A549 (cell line): Measurements from ENCODE around the gene MON1A. TPM values are rescaled to one million over a fixed set of nuclear protein-coding genes. Genes with fewer than 3 reads are reported as not detected.

Experiments
- ATAC-seq, 2 experiments: fragments of 200-7000 bp in 1 of 2; fragments of >200 bp in 1 of 2; cut with Nextera tagmentation in 1 of 2; cut with Tn5 transposase in 1 of 2; 3 replicates each; pipeline versions ENCODE4 v1.8.0 to v1.9.1; 2018 to 2020; ENCODE audit warnings: mild to moderate bottlenecking in 1 of 2, moderate library complexity in 1 of 2
- CTCF ChIA-PET: fragments of 300-600 bp; sonication (Branson Sonifier 250); formaldehyde crosslinking; extraction: SDS; loops from one replicate; lab custom pipeline; 2021; ENCODE audit warnings: antibody characterized with exemption, inconsistent platforms; lab: Yijun Ruan, JAX
- POLR2A ChIA-PET: fragments of 350-600 bp; formaldehyde crosslinking; extraction: SDS; loops from one replicate; lab custom pipeline; 2021; ENCODE audit warnings: antibody characterized with exemption, inconsistent platforms; lab: Yijun Ruan, JAX
- DNase-seq, 2 experiments: peaks; one replicate each; pipeline versions ENCODE4 v3.0.0 to v3.0.0-alpha.2; 2011 to 2016; ENCODE audit warnings: low read depth in 1 of 2, low spot score in 1 of 2
- FAIRE-seq: peaks from 2 replicates; lab custom pipeline; 2011; peaks lifted over from hg19 to GRCh38; lab: Jason Lieb, UNC
- H3K27ac ChIP-seq, 2 experiments: fragments of >200 bp; sonication (Bioruptor Twin); formaldehyde crosslinking; 3 replicates each; pipeline ENCODE4 v1.5.1; 2016 to 2017
- H3K4me1 ChIP-seq: fragments of >200 bp; sonication (Bioruptor Twin); formaldehyde crosslinking; 3 replicates; pipeline ENCODE4 v1.6.1; 2016
- H3K4me2 ChIP-seq: fragments of >200 bp; sonication (Bioruptor Twin); formaldehyde crosslinking; 3 replicates; pipeline ENCODE4 v1.6.1; 2016
- H3K4me3 ChIP-seq: fragments of >200 bp; sonication (Bioruptor Twin); formaldehyde crosslinking; 3 replicates; pipeline ENCODE4 v1.5.1; 2016
- H3K9me3 ChIP-seq: fragments of >200 bp; sonication (Bioruptor Twin); formaldehyde crosslinking; 3 replicates; pipeline ENCODE4 v1.6.1; 2016
- CHD4 ChIP-seq: fragments of 200-600 bp; sonication (generic); IDR thresholded peaks from 2 replicates; pipeline ENCODE4 v1.6.1; 2016; ENCODE audit warnings: antibody characterized with exemption, mild to moderate bottlenecking, borderline replicate concordance
- FOSL2 ChIP-seq, 2 experiments: fragments of 450-650 bp in 1 of 2; fragments of >200 bp in 1 of 2; sonication (Bioruptor Twin) in 1 of 2; formaldehyde crosslinking; IDR thresholded peaks; 2 replicates each; pipeline versions ENCODE4 v1.5.0 to v1.6.1; 2016 to 2020; ENCODE audit warnings: mild to moderate bottlenecking in 1 of 2, moderate library complexity in 1 of 2
- HDAC2 ChIP-seq: fragments of 200-600 bp; sonication (generic); IDR thresholded peaks from 2 replicates; pipeline ENCODE4 v1.6.1; 2016
- HOXB5 ChIP-seq: fragments of 250-450 bp; sonication (Bioruptor Pico); IDR thresholded peaks from 2 replicates; pipeline ENCODE4 v1.5.0; 2020; ENCODE audit warnings: mild to moderate bottlenecking, moderate library complexity
- JUNB ChIP-seq: fragments of >200 bp; sonication (Bioruptor Twin); formaldehyde crosslinking; IDR thresholded peaks from 2 replicates; pipeline ENCODE4 v1.6.1; 2016
- KDM5A ChIP-seq: fragments of 200-600 bp; sonication (generic); IDR thresholded peaks from 2 replicates; pipeline ENCODE4 v1.6.1; 2016; ENCODE audit warnings: antibody characterized with exemption, mild to moderate bottlenecking
- MYC ChIP-seq: IDR thresholded peaks from 2 replicates; pipeline ENCODE4 v1.6.1; 2012; ENCODE audit warnings: mild to moderate bottlenecking, inconsistent platforms, low read length, improper control_type of control experiment, borderline replicate concordance
- NPAS2 ChIP-seq: fragments of 250-450 bp; sonication (Bioruptor Pico); IDR thresholded peaks from 2 replicates; pipeline ENCODE4 v1.8.0; 2022; ENCODE audit warnings: mild to moderate bottlenecking, moderate library complexity, borderline replicate concordance
- PHF8 ChIP-seq: fragments of 200-600 bp; sonication (generic); IDR thresholded peaks from 2 replicates; pipeline ENCODE4 v1.6.1; 2016; ENCODE audit warnings: low read depth, mild to moderate bottlenecking, antibody characterized with exemption, moderate library complexity, borderline replicate concordance
- POLR2A ChIP-seq: IDR thresholded peaks from 2 replicates; pipeline ENCODE4 v1.6.1; 2012; ENCODE audit warnings: mild to moderate bottlenecking, low read length
- RFX5 ChIP-seq: fragments of 450-650 bp; IDR thresholded peaks from 2 replicates; pipeline ENCODE4 v1.7.1; 2014; ENCODE audit warnings: antibody characterized with exemption, mild to moderate bottlenecking, moderate library complexity
- ZFP36 ChIP-seq: fragments of 450-650 bp; IDR thresholded peaks from 2 replicates; pipeline ENCODE4 v1.6.1; 2014; ENCODE audit warnings: borderline replicate concordance; ENCODE audit not compliant: partially characterized antibody
- WGBS: methylation state at CpG from one replicate; pipeline ENCODE4 v1.1.6; 2017; ENCODE audit errors: missing lambda C conversion rate; 5-methylcytosine and 5-hydroxymethylcytosine counted together
- polyA plus RNA-seq, 4 experiments: library from polyadenylated mRNA; depleted of rRNA in 3 of 4; stranded (reverse); fragments of >200 nt; fragmentation: RNase III in 1 of 4; extraction: RNeasy Plus Mini Kit Qiagen cat#74134 plus additional on column Dnase treatment in 1 of 4; gene quantifications; 2 replicates in 3 of 4; 3 replicates in 1 of 4; pipeline ENCODE4 v1.2.3, GENCODE V29; 2011 to 2017
- TF ChIP-seq, protein P1 (sequence below): fragments of >200 bp; sonication (Bioruptor Twin); formaldehyde crosslinking; IDR thresholded peaks from 3 replicates; pipeline ENCODE4 v1.6.1; 2016
- TF ChIP-seq, protein P2 (sequence below): fragments of 150-350 bp; IDR thresholded peaks from 2 replicates; pipeline ENCODE4 v1.6.1; 2014; ENCODE audit warnings: low read depth, mild to moderate bottlenecking, low read length
- TF ChIP-seq, protein P3 (sequence below): IDR thresholded peaks from 2 replicates; pipeline ENCODE4 v1.6.1; 2012
- TF ChIP-seq, protein P4 (sequence below): fragments of 250-450 bp; sonication (Bioruptor Pico); IDR thresholded peaks from 2 replicates; pipeline ENCODE4 v1.5.0; 2020; ENCODE audit warnings: low read depth, mild to moderate bottlenecking, moderate library complexity

Gene MON1A
- polyA plus RNA-seq, 2 of the 4 experiments (the other 2 are of a cell fraction): 4.2 to 5.1 TPM

DNA sequence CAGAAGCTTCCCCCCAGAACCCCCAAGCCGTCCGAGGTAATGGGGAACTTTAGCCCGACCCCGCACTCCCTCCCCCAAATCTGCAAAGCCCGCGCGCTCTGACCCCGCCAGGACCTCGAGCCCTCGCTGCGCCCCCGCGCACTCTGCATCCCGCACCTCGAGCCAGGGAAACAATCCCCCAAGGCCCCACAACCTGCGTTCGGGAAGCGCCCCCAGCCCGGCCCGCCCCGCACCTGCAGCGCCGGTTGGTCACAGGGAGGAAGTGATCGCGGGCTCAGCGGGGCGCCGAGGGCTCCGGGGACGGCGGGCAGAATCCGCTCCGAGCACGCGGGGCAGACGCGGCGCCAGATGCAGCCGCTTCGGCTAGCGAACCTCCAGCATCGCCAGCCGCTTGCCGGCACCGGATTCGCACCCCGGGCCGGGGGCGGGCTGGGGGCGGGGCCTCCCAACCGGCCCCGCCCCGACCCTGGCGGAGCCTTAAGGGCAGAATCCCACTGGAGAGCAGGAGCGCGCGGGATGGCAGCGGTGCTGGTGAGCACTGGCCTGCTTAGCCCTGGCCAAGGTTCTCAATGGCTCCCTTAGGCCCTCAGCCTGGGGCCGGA is 60.0 kb downstream of the MON1A start, which contains the start of gene CAMKV:
CAMKV (minus strand) TSS at position 382 of the 602 bp plus-strand sequence. CDS start 7,518 bp downstream, outside the sequence.
- ChIA-PET CTCF (interaction anchor here (1.2 to 1.8 kb wide), 2 partner anchors 30 to 37 kb away, joined by 3 to 4 read pairs; no protein-coding TSS in a partner anchor), POLR2A (no interaction called here)

DNA sequence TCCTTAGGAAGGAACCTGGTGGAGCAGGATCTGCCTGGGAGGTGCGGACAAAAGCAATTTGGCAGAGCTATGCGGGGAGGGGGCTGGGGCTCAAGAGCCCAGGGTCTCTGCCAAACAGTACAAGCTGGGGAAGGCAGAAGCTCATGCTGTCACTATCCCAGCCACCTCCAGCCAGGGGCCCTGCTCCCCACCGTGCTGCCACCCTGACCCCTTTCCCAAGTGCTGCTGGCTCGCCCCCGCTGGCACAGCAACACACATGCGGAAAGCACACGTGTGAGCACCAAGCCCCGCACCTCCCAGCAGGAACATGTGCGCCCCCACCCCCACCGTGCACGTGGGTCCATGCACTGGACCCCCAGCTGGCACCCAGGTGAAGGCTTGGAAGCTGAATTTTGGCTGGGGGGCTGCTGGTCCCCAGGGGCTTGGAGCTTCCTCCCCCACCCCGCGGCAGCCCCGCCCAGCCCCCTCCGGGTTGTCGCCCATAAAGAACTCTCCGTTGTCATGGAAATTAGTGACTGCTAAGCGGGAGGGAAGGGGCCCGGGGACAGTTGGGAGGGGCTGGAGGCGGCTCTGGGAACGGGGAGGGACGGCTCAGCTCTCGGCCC is 60.6 kb downstream of the MON1A start:
- FAIRE-seq: no peak
- TF ChIP-seq PHF8 (no peak), RFX5 (no peak)
- ChIA-PET CTCF (interaction anchor here (1.2 kb wide), 1 partner anchor 38 kb away, joined by 3 read pairs; no protein-coding TSS in a partner anchor), POLR2A (no interaction called here)
- peak overlapping the region; percentile 48 for H3K4me3 ChIP-seq
- ATAC-seq: no peak
- WGBS: 9% methylated on average over 11 of the region's 23 CpGs
- H3K4me2 ChIP-seq: peak overlapping the region; percentile 96
- H3K4me1 ChIP-seq: peaks cover 6% of the 10 kb centered on the region; the same call in 1 of the 3 replicates
- H3K27ac ChIP-seq: peak overlapping the region in 1 of 2 experiments; percentile 52; a peak in 2 of 6 replicates
- H3K9me3 ChIP-seq: no peaks in the 10 kb centered on the region
- DNase-seq: no peak

More for the DNA sequence above, 60.0 kb downstream of the MON1A start, which contains the start of gene CAMKV:
- Histone ChIP-seq H3K4me1 (peaks cover 6% of the 10 kb centered on the region; the same call in 1 of the 3 replicates), H3K27ac (peak within 1 kb of the TSS in 1 of 2 experiments; percentile 52; a peak in 3 of 6 replicates), H3K9me3 (no peaks in the 10 kb centered on the region), H3K4me3 (peak within 1 kb of the TSS; percentile 48), H3K4me2 (peak within 1 kb of the TSS; percentile 96)
- DNase-seq (no peak), ATAC-seq (peak; percentile 20 to 65; a peak in 5 of 6 replicates), FAIRE-seq (no peak)
- TF ChIP-seq KDM5A: no peak
- no peak for TF ChIP-seq FOSL2 (IDR thresholded peaks at IDR 0.05)
- no peak for TF ChIP-seq FOSL2 (CRISPR knock-in tag; IDR thresholded peaks at IDR 0.05)
- no peak for TF ChIP-seq NPAS2 (CRISPR knock-in tag)
- no peak for TF ChIP-seq CHD4
- TF ChIP-seq POLR2A: no peak
- no peak for TF ChIP-seq MYC
- TF ChIP-seq ZFP36: no peak
- TF ChIP-seq, protein P1, sequence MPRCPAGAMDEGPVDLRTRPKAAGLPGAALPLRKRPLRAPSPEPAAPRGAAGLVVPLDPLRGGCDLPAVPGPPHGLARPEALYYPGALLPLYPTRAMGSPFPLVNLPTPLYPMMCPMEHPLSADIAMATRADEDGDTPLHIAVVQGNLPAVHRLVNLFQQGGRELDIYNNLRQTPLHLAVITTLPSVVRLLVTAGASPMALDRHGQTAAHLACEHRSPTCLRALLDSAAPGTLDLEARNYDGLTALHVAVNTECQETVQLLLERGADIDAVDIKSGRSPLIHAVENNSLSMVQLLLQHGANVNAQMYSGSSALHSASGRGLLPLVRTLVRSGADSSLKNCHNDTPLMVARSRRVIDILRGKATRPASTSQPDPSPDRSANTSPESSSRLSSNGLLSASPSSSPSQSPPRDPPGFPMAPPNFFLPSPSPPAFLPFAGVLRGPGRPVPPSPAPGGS: no peak
- no peak for TF ChIP-seq JUNB
- TF ChIP-seq HDAC2: no peak
- TF ChIP-seq HOXB5: no peak
- TF ChIP-seq, protein P2, sequence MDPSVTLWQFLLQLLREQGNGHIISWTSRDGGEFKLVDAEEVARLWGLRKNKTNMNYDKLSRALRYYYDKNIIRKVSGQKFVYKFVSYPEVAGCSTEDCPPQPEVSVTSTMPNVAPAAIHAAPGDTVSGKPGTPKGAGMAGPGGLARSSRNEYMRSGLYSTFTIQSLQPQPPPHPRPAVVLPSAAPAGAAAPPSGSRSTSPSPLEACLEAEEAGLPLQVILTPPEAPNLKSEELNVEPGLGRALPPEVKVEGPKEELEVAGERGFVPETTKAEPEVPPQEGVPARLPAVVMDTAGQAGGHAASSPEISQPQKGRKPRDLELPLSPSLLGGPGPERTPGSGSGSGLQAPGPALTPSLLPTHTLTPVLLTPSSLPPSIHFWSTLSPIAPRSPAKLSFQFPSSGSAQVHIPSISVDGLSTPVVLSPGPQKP: no peak
- TF ChIP-seq, protein P3, sequence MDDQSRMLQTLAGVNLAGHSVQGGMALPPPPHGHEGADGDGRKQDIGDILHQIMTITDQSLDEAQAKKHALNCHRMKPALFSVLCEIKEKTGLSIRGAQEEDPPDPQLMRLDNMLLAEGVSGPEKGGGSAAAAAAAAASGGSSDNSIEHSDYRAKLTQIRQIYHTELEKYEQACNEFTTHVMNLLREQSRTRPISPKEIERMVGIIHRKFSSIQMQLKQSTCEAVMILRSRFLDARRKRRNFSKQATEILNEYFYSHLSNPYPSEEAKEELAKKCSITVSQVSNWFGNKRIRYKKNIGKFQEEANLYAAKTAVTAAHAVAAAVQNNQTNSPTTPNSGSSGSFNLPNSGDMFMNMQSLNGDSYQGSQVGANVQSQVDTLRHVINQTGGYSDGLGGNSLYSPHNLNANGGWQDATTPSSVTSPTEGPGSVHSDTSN: no peak
- TF ChIP-seq, protein P4, sequence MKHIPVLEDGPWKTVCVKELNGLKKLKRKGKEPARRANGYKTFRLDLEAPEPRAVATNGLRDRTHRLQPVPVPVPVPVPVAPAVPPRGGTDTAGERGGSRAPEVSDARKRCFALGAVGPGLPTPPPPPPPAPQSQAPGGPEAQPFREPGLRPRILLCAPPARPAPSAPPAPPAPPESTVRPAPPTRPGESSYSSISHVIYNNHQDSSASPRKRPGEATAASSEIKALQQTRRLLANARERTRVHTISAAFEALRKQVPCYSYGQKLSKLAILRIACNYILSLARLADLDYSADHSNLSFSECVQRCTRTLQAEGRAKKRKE (CRISPR knock-in tag): no peak
- WGBS: 0% methylated on average over 1 of the region's 59 CpGs
